Gastroesophageal sphincter (tissue), 4 donors: ENCODE data around the gene ZNF335. TPM values are rescaled to one million over a fixed set of nuclear protein-coding genes. Genes with fewer than 3 reads are reported as not detected.
A peak's percentile ranks its signal among the peaks of the same experiment; 100 is the strongest.
"Not testable (repeated sequence)": the region's sequence is repeated elsewhere in the genome, so short reads cannot be mapped to it uniquely, and the experiment has no call there.

Source experiments
- ATAC-seq: fragments of 150-250 bp; one replicate; pipeline ENCODE4 v1.9.1; 2016; ENCODE audit warnings: mild to moderate bottlenecking, moderate library complexity
- H3K27ac ChIP-seq, 4 donors: fragments of 200-600 bp; sonication (generic) in 3 of 4; 1 replicate in 3 of 4; 2 replicates in 1 of 4; pipeline ENCODE4 v1.5.1; 2016 to 2019
- H3K27me3 ChIP-seq: fragments of 200-600 bp; sonication (generic); one replicate; pipeline ENCODE4 v1.5.1; 2019
- H3K36me3 ChIP-seq, 2 donors: fragments of 200-600 bp; sonication (generic); one replicate each; pipeline ENCODE4 v1.5.1; 2019; ENCODE audit warnings: control low read depth in 1 of 2
- H3K4me1 ChIP-seq, 3 donors: fragments of 200-600 bp; sonication (generic); 1 replicate in 2 of 3; 2 replicates in 1 of 3; pipeline ENCODE4 v1.5.1; 2016 to 2019; ENCODE audit warnings: control low read depth in 2 of 3
- H3K4me3 ChIP-seq, 2 donors: fragments of 200-600 bp; sonication (generic); one replicate each; pipeline ENCODE4 v1.5.1; 2019; ENCODE audit warnings: mild to moderate bottlenecking in 1 of 2, moderate library complexity in 1 of 2
- H3K9me3 ChIP-seq, 3 donors: fragments of 200-600 bp; sonication (generic); one replicate each; pipeline ENCODE4 v1.5.1; 2017 to 2019; ENCODE audit warnings: control low read depth in 2 of 3
- EP300 ChIP-seq: sonication (generic); formaldehyde crosslinking; IDR thresholded peaks from one replicate; pipeline ENCODE4 v1.6.1; 2017; ENCODE audit warnings: antibody characterized with exemption, mild to moderate bottlenecking
- POLR2A ChIP-seq, 2 donors: fragments of 450-650 bp; IDR thresholded peaks; one replicate each; pipeline ENCODE4 v1.6.1; 2017; ENCODE audit warnings: antibody characterized with exemption in 2 of 2, mild to moderate bottlenecking in 2 of 2, moderate library complexity in 1 of 2
- POLR2AphosphoS5 ChIP-seq: sonication (generic); formaldehyde crosslinking; IDR thresholded peaks from one replicate; pipeline ENCODE4 v1.6.1; 2017; ENCODE audit warnings: antibody characterized with exemption
- WGBS, 2 donors: methylation state at CpG; one replicate each; pipeline ENCODE4 v1.1.5; 2018; ENCODE audit warnings: low coverage in 1 of 2; 5-methylcytosine and 5-hydroxymethylcytosine counted together
- total RNA-seq, 4 donors: library from RNA; depleted of rRNA; stranded (reverse); fragments of >200 nt; gene quantifications; one replicate each; pipeline ENCODE4 v1.1.0, GENCODE V29; 2016
- TF ChIP-seq, protein P1 (sequence below), 4 experiments: fragments of 200-600 bp in 2 of 4; fragments of 450-650 bp in 2 of 4; sonication (generic) in 1 of 4; IDR thresholded peaks; one replicate each; pipeline ENCODE4 v1.5.1; 2017 to 2019; ENCODE audit warnings: antibody characterized with exemption in 4 of 4, mild to moderate bottlenecking in 2 of 4, moderate library complexity in 2 of 4

The ZNF335 gene
- total RNA-seq, 4 donors from 2014 or later, result 7.5 to 17.9 (median 16.5) TPM

DNA sequence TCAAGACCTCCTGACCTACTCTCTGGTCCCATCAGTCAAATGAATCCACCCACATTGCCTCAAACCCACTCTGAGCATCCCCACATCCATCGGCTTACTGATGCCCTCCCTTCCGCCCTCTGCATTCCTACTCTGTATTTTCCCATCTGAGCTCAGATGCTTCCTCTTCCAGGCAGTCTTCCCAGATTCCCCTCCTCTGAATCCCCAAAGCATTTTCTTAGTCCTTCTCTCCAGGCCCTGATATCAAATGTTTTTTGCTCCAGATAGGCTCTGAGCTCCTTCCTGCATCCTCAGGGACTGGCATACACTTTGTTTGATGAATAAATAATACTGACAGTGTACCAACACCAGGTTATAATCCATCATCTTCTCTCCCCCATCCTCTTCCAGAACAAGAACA, 63.9 kb downstream of the ZNF335 start:
- 91 to 100% methylated on average over 2 of the region's 2 CpGs for WGBS, 2 donors
- no peak overlapping the region for H3K27ac ChIP-seq
- TF ChIP-seq POLR2AphosphoS5 (no peak), EP300 (no peak), POLR2A (IDR thresholded peaks at IDR 0.05) (no peak)
- TF ChIP-seq, protein P1, sequence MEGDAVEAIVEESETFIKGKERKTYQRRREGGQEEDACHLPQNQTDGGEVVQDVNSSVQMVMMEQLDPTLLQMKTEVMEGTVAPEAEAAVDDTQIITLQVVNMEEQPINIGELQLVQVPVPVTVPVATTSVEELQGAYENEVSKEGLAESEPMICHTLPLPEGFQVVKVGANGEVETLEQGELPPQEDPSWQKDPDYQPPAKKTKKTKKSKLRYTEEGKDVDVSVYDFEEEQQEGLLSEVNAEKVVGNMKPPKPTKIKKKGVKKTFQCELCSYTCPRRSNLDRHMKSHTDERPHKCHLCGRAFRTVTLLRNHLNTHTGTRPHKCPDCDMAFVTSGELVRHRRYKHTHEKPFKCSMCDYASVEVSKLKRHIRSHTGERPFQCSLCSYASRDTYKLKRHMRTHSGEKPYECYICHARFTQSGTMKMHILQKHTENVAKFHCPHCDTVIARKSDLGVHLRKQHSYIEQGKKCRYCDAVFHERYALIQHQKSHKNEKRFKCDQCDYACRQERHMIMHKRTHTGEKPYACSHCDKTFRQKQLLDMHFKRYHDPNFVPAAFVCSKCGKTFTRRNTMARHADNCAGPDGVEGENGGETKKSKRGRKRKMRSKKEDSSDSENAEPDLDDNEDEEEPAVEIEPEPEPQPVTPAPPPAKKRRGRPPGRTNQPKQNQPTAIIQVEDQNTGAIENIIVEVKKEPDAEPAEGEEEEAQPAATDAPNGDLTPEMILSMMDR (IDR thresholded peaks at IDR 0.05), result no peak
- no peaks in the 10 kb centered on the region for H3K9me3 ChIP-seq
- H3K27me3 ChIP-seq, result peaks cover 11% of the 10 kb centered on the region
- H3K4me3 ChIP-seq, result no peak overlapping the region
- no peak for ATAC-seq
- H3K36me3 ChIP-seq, result peaks cover 0 to 37% of the 10 kb centered on the region in 2 donors
- H3K4me1 ChIP-seq, result peaks cover 0 to 23% (median 5%) of the 10 kb centered on the region in 3 donors

DNA sequence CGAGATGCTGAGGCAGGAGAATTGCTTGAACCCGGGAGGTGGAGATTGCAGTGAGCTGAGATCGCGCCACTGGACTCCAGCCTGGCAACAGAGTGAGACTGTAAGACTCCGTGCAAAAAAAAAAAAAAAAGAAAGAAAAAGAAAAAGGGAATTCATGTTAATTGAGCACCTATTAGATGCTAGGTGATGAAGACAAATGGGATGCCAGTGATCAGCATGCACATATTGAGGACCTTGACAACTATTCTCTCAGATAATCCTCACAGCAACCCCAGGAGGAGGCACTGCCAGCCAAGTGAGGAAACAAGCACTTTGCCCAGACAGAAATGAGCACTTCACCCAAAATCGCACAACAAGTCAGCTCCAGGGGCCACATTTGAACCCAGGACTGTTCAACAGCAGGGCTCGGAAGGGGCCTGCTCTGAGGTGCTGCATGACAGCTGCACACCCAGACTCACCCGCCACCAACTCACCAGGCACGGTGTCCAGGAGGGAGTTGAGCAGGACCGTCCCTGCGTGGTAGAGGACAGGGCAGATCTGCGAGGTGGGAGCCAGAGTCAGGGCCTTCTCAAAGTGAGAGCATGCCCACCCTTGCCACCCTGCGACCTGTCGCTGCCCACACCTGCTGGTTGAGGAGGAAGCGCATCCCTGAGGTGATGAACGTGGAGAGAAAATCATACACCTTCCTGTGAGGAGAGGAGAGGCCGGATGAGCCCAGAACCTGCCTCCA, 64.6 kb downstream of the ZNF335 start:
- peaks cover 0 to 42% of the 10 kb centered on the region in 2 donors for H3K36me3 ChIP-seq
- peaks cover 0 to 17% (median 1%) of the 10 kb centered on the region in 3 donors for H3K4me1 ChIP-seq
- H3K27me3 ChIP-seq, result peaks cover 4% of the 10 kb centered on the region
- no peak for TF ChIP-seq POLR2AphosphoS5
- no peak overlapping the region for H3K4me3 ChIP-seq
- ATAC-seq, result no peak
- H3K27ac ChIP-seq, result no peak overlapping the region
- 80 to 95% methylated on average over 3 to 9 of the region's 17 CpGs for WGBS, 2 donors
- no peaks in the 10 kb centered on the region for H3K9me3 ChIP-seq

DNA sequence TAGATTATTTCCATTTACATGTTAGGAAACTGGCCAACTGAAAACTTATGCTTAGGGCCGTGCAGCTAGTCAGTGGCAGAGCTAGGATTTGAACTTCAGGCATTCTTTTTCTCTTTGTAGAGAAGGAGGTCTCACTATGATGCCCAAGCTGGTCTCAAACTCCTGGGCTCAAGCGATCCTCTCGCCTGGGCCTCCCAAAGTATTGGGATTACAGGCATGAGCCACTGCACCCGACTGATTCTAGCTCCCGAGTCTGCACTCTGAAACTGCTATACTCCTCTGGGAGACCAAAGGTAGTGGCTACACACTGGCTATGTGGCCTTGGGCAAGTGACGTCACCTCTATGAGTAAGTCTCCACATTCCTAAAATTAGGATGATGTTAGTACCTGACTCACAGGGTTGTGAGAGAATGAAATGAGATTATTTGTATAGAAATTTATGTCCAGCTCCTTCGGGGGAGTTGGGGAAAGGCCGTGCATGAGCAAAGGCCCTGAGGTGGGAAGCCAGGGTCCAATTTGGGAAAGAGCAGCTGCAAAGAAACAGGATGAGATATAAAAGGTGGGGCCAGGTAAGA, 66.4 kb downstream of the ZNF335 start:
- no peaks in the 10 kb centered on the region for H3K9me3 ChIP-seq
- H3K27me3 ChIP-seq, result no peaks in the 10 kb centered on the region
- TF ChIP-seq POLR2AphosphoS5, result no peak
- TF ChIP-seq POLR2A (IDR thresholded peaks at IDR 0.05), result no peak
- TF ChIP-seq, protein P1 (IDR thresholded peaks at IDR 0.05), result no peak
- no peak for TF ChIP-seq EP300
- H3K36me3 ChIP-seq, result peaks cover 0 to 57% of the 10 kb centered on the region in 2 donors
- no peak for ATAC-seq
- no peaks in the 10 kb centered on the region for H3K4me1 ChIP-seq
- no peak overlapping the region for H3K4me3 ChIP-seq
- 75 to 86% methylated on average over 4 to 6 of the region's 8 CpGs for WGBS, 2 donors
- H3K27ac ChIP-seq, result no peak overlapping the region

DNA sequence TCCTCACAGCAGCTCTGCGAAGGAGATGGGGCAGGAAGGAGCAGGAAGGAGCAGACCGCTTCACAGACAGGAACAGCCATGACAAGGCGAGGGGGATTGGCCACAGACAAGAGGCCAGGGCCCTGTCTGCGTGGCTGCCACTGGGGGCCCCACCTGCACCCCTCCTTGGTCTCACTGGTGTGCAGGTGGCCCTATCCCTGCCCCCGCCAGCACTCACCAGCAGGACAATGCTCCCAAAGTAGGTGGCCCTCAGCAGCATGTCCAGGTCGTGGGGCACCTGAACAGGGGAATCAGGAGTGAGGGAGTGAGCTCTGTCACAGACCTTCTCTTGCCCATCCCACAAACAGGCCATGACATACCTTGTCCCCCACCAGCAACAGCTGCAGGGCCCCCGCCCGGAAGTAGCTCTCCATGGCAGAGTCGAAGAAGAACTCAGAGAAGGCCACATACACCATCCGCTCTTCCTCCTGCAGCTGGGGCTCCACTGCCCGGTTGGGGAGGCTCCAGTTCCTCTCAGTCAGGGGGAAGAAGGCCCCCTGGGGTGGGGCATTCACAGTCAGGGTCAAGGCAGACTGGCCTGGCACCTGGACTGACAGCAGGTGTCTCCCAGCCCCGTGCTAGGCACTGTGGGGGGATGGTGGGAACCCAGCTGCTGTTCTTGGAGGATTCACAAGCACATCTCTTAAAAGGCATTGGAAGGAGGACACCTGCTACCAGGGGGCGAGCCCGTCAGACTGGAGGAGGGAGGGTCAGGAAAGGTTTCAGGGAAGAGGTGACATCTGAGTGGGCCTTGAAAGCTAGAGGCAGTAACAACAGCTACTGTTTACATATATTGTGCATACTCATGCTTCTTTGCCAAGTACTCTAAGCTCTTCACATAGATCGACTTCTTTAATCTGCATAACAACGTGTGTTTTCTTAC, 67.2 kb downstream of the ZNF335 start:
- Histone ChIP-seq H3K27ac (no peak overlapping the region), H3K4me1 (no peaks in the 10 kb centered on the region), H3K9me3 (no peaks in the 10 kb centered on the region), H3K4me3 (no peak overlapping the region), H3K27me3 (no peaks in the 10 kb centered on the region), H3K36me3 (peaks cover 0 to 63% of the 10 kb centered on the region in 2 donors)
- no peak for ATAC-seq
- WGBS, 2 donors, result 82 to 86% methylated on average over 5 to 7 of the region's 16 CpGs
- no peak for TF ChIP-seq EP300
- TF ChIP-seq, protein P1 (IDR thresholded peaks at IDR 0.05), result no peak
- no peak for TF ChIP-seq POLR2A (IDR thresholded peaks at IDR 0.05)
- TF ChIP-seq POLR2AphosphoS5, result no peak

DNA sequence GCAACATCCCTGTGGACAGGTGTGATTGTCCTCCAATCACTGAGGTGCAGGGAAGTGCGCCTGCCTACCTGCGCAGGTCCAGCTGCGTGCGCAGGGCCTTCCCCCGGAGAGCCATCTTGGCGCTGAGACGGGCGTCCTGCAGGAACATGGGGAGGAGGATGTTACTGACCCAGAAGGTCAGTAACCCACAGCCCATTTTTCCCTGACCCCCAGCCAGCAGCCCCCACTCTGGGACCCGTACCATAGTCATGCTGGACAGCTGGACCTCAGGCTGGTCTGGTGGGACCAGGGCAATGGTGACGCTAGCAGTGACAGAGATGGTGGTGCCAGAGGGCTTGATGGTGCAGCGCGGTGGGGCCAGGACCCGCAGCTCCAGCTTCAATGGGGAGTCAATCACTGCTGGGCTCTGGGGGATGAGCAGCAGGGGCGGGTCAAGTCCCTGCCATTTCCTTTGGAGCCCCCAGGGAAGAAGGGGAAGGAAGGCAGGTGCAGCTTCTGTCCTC, 69.8 kb downstream of the ZNF335 start:
- WGBS, 2 donors, result no CpG with 5 or more reads among the region's 14 CpGs
- no peak overlapping the region for H3K27ac ChIP-seq
- peak; percentile 26 for ATAC-seq
- no peaks in the 10 kb centered on the region for H3K4me1 ChIP-seq
- TF ChIP-seq POLR2A (IDR thresholded peaks at IDR 0.05) (peak in 1 of 2 donors; percentile 3), POLR2AphosphoS5 (no peak)
- TF ChIP-seq, protein P1 (IDR thresholded peaks at IDR 0.05), result no peak
- H3K27me3 ChIP-seq, result no peaks in the 10 kb centered on the region
- no peak overlapping the region for H3K4me3 ChIP-seq
- H3K9me3 ChIP-seq, result no peaks in the 10 kb centered on the region
- peaks cover 0 to 83% of the 10 kb centered on the region in 2 donors for H3K36me3 ChIP-seq

DNA sequence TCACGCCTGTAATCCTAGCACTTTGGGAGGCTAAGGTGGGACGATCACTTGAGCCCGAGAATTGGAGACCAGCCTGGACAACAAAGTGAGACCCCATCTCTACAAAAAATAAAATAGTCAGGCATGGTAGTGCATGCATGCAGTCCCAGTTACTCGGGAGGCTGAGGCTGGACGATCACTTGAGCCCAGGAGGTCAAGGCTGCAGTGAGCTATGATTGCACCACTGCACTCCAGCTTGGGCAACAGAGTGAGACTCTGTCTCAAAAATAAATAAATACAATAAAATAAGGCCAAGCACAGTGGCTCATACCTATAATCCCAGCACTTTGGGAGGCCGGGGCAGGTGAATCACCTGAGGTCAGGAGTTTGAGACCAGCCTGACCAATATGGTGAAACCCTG, 70.7 kb downstream of the ZNF335 start:
- H3K36me3 ChIP-seq, result peaks cover 0 to 89% of the 10 kb centered on the region in 2 donors
- not testable (repeated sequence) for H3K9me3 ChIP-seq, H3K27me3 ChIP-seq, ATAC-seq, H3K27ac ChIP-seq, H3K4me3 ChIP-seq, H3K4me1 ChIP-seq
- WGBS, 2 donors, result 94 to 95% methylated on average over 5 to 6 of the region's 6 CpGs
